GM12864 (cell line): Measurements from ENCODE around the gene MRPS31.

Experiments
- DNase-seq: peaks from one replicate; pipeline ENCODE4 v3.0.0-alpha.2; 2011; ENCODE audit warnings: low read depth
- H3K4me3 ChIP-seq: 2 replicates; pipeline ENCODE4 v1.5.1; 2011; ENCODE audit warnings: mild to moderate bottlenecking, low read depth, low read length, control low read depth
- CTCF ChIP-seq: IDR thresholded peaks from 2 replicates; pipeline ENCODE4 v1.5.1; 2011; ENCODE audit warnings: low read depth, mild to moderate bottlenecking, moderate library complexity, low read length, control low read depth, inconsistent platforms; ENCODE audit errors: missing control alignments

The MRPS31 gene

GRCh38 chr13:40776232-40776631 is 5.2 kb upstream of the MRPS31 start:
- no peak overlapping the region for H3K4me3 ChIP-seq
- TF ChIP-seq CTCF, result no peak
- no peak for DNase-seq

GRCh38 chr13:40774672-40775071 is 3.7 kb upstream of the MRPS31 start:
- no peak for TF ChIP-seq CTCF
- no peak for DNase-seq

GRCh38 chr13:40772765-40773473 is 1.9 kb upstream of the MRPS31 start:
- no peak overlapping the region for H3K4me3 ChIP-seq
- TF ChIP-seq CTCF, result no peak
- DNase-seq, result no peak

More at GRCh38 chr13:40774672-40775071, 3.7 kb upstream of the MRPS31 start:
- H3K4me3 ChIP-seq, result no peak overlapping the region

- DNase-seq, result no peak
- TF ChIP-seq CTCF, result no peak
- peak overlapping the region; percentile 79 for H3K4me3 ChIP-seq
Measured at GRCh38 chr13:40770609-40770933, 419 bp downstream of the MRPS31 start.

- DNase-seq, result no peak
- TF ChIP-seq CTCF, result no peak
- peak overlapping the region; percentile 79 for H3K4me3 ChIP-seq
Measured at GRCh38 chr13:40769970-40770369, 1.0 kb downstream of the MRPS31 start.

- TF ChIP-seq CTCF, result no peak
- no peak overlapping the region for H3K4me3 ChIP-seq
Measured at GRCh38 chr13:40765602-40766001, 5.4 kb downstream of the MRPS31 start.

More at GRCh38 chr13:40765602-40766001, 5.4 kb downstream of the MRPS31 start:
- DNase-seq, result no peak
